Stimulated activated CD4-positive, alpha-beta T cell treated with anti-CD3 and anti-CD28 coated beads, TNF-alpha, amount 100 ng/mL, for 48 hours (primary cell): ENCODE measurements around the gene ABHD17C.

Experiments
- DNase-seq, 3 donors: peaks; one replicate each; pipeline ENCODE4 v3.0.0-alpha.2; 2020; ENCODE audit warnings: low read depth in 3 of 3

Gene ABHD17C

GRCh38 chr15:80689716-80690115 lies 5.4 kb upstream of the ABHD17C start:
- DNase-seq, result no peak

- DNase-seq, result no peak
Observed at GRCh38 chr15:80691575-80691974, 3.5 kb upstream of the ABHD17C start.

- DNase-seq, result no peak
Observed at GRCh38 chr15:80693682-80694610, 1.2 kb upstream of the ABHD17C start.

GRCh38 chr15:80694611-80695098 lies 455 bp upstream of the ABHD17C start:
- DNase-seq, result peak in 1 of 3 donors; percentile 40

GRCh38 chr15:80695911-80696661 lies 976 bp downstream of the ABHD17C start:
- peak in 1 of 3 donors; percentile 10 for DNase-seq

- DNase-seq, result no peak
Observed at GRCh38 chr15:80697075-80697685, 2.1 kb downstream of the ABHD17C start.

GRCh38 chr15:80698676-80699075 lies 3.6 kb downstream of the ABHD17C start:
- no peak for DNase-seq

- no peak for DNase-seq
Observed at GRCh38 chr15:80699981-80700380, 4.9 kb downstream of the ABHD17C start.

GRCh38 chr15:80701676-80702311 lies 6.7 kb downstream of the ABHD17C start:
- DNase-seq, result no peak

GRCh38 chr15:80703081-80703480 lies 8.0 kb downstream of the ABHD17C start:
- no peak for DNase-seq

GRCh38 chr15:80703965-80704364 lies 8.9 kb downstream of the ABHD17C start:
- no peak for DNase-seq

- DNase-seq, result no peak
Observed at GRCh38 chr15:80706161-80706560, 11.1 kb downstream of the ABHD17C start.

- DNase-seq, result no peak
Observed at GRCh38 chr15:80709542-80709941, 14.4 kb downstream of the ABHD17C start.

GRCh38 chr15:80710635-80711554 lies 15.8 kb downstream of the ABHD17C start:
- peak in 2 of 3 donors; percentile 43 to 44 for DNase-seq

- no peak for DNase-seq
Observed at GRCh38 chr15:80711886-80712285, 16.8 kb downstream of the ABHD17C start.

GRCh38 chr15:80712956-80713355 lies 17.8 kb downstream of the ABHD17C start:
- DNase-seq, result no peak

- no peak for DNase-seq
Observed at GRCh38 chr15:80721476-80721875, 26.4 kb downstream of the ABHD17C start.

GRCh38 chr15:80722811-80723210 lies 27.7 kb downstream of the ABHD17C start:
- DNase-seq, result no peak

- DNase-seq, result no peak
Observed at GRCh38 chr15:80727196-80727595, 32.1 kb downstream of the ABHD17C start.

- no peak for DNase-seq
Observed at GRCh38 chr15:80727596-80727995, 32.5 kb downstream of the ABHD17C start.

- no peak for DNase-seq
Observed at GRCh38 chr15:80730387-80730786, 35.3 kb downstream of the ABHD17C start.
